Hepatocyte (in vitro differentiated cells): ENCODE results near the gene PIEZO1.

ENCODE experiments used
- EZH2phosphoT487 ChIP-seq: fragments of 200-600 bp; sonication (generic); IDR thresholded peaks from one replicate; pipeline ENCODE4 v1.6.1; 2018; ENCODE audit warnings: antibody characterized with exemption, mild to moderate bottlenecking, low read depth, moderate library complexity; ENCODE audit not compliant: unreplicated experiment, severe bottlenecking
- TF ChIP-seq, protein P1 (sequence below): fragments of 200-600 bp; sonication (generic); IDR thresholded peaks from 2 replicates; pipeline ENCODE4 v1.5.1; 2016; ENCODE audit warnings: antibody characterized with exemption, mild to moderate bottlenecking; ENCODE audit not compliant: poor library complexity

DNA sequence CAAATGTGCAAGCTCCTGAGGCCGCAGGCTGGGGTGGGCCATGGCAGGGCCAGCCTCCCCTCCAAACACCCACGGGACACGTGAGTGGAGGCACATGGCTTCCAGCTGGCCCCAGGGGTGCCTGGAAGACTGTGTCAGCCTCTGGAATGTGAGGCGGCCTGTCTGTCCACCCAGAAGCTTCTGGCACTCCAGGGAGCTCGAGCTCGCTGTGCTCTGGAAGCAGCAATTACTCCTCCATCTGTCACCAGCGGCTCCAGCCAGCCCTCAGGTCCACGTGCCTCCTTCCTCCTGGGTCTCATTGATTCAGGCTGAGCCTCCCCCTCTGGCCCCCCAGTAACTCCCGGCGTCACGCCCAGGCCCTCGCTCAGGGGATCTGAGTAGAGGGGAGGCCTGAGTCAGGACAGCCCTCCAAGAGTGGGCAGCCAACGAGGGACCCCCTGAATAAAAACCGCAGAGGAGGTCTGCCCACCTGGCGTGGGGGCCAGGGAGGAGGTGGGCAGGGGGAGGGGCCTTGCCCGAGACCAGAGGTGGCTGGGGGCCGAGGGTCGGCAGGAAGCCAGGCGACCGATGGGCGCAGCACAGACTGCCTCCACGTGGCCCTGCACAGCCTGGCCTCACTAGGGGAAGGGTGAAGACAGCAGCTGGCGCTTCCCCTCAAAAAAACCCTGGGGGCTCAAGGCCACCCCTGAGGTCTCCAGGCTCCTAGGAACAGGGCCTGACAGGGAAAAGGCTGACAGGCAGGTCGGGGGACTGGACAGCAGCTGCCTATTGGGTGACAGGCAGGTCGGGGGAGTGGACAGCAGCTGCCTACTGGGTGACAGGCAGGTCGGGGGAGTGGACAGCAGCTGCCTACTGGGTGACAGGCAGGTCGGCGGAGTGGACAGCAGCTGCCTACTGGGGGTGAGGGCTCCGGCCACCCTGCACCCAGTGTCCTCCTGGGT is 11.9 kb downstream of the PIEZO1 start:
- TF ChIP-seq, protein P1, sequence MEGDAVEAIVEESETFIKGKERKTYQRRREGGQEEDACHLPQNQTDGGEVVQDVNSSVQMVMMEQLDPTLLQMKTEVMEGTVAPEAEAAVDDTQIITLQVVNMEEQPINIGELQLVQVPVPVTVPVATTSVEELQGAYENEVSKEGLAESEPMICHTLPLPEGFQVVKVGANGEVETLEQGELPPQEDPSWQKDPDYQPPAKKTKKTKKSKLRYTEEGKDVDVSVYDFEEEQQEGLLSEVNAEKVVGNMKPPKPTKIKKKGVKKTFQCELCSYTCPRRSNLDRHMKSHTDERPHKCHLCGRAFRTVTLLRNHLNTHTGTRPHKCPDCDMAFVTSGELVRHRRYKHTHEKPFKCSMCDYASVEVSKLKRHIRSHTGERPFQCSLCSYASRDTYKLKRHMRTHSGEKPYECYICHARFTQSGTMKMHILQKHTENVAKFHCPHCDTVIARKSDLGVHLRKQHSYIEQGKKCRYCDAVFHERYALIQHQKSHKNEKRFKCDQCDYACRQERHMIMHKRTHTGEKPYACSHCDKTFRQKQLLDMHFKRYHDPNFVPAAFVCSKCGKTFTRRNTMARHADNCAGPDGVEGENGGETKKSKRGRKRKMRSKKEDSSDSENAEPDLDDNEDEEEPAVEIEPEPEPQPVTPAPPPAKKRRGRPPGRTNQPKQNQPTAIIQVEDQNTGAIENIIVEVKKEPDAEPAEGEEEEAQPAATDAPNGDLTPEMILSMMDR: no peak
- TF ChIP-seq EZH2phosphoT487: no peak
